ENCODE data around the gene AQP7.
"Not testable (repeated sequence)": the region's sequence is repeated elsewhere in the genome, so short reads cannot be mapped to it uniquely, and the experiment has no call there.

Gene AQP7

DNA sequence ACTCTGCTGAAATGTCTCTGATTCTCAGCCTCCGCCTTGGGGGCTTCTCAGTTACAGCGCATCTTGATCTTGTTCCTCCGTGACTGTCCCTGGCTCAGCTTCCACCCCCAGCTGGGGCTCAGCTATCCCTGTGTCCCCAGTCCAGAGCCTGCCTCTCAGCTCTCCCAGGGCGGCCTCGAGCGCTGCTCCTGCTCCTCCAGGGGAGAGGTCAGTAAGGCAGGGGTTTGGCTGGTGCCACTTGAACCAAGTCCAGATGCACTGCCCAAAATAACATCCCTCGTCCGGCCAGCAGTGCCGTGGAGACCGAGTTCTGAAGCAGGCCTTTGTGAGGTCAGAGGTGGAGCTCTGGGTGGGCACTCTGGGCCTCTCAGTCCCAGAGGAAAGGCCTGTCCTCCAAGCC lies at the start of gene AQP7:
AQP7 (minus strand) TSS at position 198 of the 400 bp plus-strand sequence. CDS start 1,306 bp downstream, outside the sequence.
- not testable (repeated sequence) for H3K4me3 ChIP-seq
- peak within 1 kb of the TSS in 1 of 21 experiments; percentile 30 for H3K27ac ChIP-seq

DNA sequence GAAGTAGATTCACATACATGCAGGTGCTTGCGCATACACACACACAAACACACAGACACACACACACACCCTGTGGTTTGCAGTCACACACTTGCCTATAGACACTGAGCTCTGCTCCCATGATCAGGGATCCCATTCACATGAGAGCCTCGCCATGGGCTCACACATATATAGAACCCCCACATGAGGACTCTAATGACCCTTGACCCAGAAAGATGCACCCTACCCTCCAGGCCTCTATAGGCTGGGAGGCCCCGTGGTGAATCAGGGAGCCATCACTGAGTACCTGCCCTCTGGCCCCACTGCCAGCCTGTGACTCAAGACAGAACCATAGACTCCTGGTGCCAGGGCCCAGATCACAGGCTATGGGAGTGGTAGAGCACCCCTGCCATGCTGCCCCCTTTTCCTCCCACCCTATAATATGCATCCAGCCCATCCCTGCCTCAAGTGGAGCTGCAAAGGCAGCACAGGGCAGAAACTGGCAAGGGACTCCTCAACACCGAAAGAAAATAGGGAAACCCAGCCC lies 48.3 kb upstream of the AQP7 start:
- Histone ChIP-seq H3K4me3 (no peak overlapping the region), H3K27ac (peak overlapping the region in 3 of 21 experiments; percentile 24 to 61 (median 37))

DNA sequence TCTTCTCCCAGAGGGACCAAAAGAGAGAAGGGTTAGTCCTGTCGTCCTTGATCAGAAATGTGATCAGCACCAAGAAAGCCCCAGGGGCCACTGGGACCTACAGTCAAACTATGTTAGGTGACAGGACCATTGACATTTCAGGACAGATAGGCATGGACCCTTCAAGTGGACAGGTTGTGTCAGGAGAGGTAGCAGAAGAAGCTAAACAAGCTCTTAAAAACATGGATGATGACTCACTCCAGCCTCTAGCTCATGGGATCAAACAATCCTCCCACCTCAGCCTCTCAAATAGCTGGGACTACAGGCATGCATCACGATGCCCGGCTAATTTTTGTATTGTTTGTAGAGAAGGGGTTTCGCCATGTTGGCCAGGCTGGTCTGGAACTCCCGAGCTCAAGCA lies 47.3 kb upstream of the AQP7 start:
- Histone ChIP-seq H3K4me3 (no peak overlapping the region), H3K27ac (peak overlapping the region in 2 of 21 experiments; percentile 35 to 41)

DNA sequence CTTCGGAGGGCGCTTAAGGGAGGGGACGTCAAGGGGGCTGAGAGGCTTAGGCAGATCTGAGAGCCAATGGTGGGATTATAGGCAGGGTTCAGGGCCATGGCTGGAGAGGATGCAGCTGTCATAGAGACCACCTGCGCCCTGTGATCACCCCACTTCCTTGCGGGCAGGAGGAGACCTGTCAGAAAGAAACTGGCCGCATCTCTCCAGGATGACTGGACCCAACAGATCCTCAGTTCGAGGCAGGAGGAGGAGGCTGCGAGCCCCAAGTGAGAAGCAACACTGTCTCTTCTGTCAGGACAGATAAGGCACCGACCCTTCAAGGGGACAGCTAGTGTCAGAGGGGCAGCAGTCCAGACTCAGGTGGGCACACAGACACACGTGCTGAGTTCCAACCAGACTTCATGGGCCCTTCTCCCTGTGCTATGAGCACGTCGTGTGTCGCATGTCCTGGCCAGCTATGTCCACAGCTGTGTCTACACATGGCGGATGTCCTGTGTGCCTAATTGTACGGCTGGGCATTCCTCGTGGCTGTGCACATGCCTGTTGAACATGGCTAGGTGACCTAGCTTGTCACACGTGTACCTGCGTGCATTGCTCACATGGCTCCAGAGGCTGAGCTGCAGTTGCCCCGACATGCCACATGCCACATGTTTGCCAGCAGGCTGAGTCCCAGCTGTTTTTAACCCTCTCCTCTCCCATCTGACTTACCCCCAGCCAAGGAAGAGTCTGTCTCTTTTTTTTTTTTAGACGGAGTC lies 45.6 kb upstream of the AQP7 start:
- Histone ChIP-seq H3K4me3 (peak overlapping the region; percentile 43 to 63 (median 50)), H3K27ac (peak overlapping the region; percentile 52 to 94 (median 85))

DNA sequence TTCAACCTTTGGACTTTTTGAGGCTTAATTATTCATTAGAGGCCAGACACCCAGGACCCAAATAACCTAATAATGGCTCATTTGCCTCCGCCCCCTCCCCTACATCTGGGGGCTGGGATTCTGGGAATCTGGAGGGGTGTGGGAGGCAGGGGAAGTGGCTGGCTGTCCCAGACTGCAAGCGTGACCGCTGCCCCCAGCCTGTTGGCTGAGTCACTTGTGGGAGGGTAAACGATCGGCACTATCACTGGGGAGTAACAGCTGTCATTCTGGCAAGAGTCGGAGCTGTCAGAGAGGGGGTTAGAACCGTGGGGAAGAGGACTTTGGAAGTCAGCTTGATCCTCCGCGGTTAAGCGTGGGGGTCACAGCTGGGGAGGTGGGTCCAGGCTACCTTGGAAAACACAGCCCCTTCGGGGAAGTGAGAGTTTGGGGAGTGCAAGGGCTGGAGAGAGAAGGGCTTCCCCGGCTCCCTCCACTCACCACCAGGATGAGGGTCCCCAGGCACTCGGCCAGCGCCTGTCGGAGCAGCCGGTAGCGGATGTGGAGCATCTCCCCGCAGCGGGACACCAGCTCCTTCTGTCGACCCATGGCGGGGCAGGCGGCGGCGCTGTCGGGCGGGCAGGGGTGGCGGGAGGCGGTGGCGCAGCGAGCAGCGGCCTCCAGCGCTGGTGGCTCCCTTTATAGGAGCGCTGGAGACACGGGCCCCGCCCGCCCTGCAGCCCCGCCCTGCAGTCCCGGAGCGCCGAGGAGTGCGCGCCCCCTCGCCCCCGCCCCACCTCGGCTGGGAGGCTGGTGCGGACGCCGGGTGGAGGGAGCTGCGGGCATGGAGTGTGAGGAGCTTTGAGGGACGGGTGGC lies 44.8 kb upstream of the AQP7 start, which contains the start of gene AQP3:
AQP3 (minus strand) TSS at position 648 of the 853 bp plus-strand sequence; CDS start at position 585, 63 bp downstream.
- peak within 1 kb of the TSS; percentile 52 to 94 (median 85) for H3K27ac ChIP-seq
- peak within 1 kb of the TSS; percentile 43 to 63 (median 50) for H3K4me3 ChIP-seq

DNA sequence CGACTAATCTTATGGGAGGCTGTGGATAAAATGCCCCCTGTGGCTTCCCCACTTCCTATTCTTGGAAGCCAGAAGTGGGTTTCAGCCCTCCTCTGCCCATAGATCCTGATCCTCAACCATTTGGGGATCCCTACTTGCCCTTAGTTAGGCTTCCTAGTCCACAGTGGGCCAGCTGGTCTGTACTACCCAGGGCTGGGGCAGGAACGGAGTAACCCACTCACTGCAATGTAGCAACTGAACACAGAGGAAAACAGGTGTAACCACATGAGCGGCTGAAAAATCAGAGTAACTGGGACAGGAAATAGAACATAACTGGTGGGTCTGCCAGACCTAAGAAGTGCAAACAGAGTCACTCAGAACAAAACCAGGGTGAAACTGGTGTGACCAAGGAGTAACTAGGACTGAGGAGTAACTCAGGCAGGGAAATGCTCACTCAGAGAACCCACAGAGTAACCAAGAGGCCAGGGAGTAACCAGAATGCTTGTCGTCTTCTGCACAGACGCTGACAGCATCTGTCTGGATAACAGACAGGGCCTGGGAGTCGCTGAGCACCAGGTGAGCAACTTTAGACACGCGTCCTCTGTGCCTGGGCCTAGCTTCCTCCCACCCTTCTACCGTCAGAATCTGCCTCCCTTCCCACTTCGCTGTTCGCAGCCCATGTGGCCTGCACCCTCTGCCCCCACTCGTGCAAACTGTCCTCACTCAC lies 44.0 kb upstream of the AQP7 start:
- H3K27ac ChIP-seq, result peak overlapping the region; percentile 52 to 94 (median 85)
- peak overlapping the region; percentile 43 to 63 (median 50) for H3K4me3 ChIP-seq

DNA sequence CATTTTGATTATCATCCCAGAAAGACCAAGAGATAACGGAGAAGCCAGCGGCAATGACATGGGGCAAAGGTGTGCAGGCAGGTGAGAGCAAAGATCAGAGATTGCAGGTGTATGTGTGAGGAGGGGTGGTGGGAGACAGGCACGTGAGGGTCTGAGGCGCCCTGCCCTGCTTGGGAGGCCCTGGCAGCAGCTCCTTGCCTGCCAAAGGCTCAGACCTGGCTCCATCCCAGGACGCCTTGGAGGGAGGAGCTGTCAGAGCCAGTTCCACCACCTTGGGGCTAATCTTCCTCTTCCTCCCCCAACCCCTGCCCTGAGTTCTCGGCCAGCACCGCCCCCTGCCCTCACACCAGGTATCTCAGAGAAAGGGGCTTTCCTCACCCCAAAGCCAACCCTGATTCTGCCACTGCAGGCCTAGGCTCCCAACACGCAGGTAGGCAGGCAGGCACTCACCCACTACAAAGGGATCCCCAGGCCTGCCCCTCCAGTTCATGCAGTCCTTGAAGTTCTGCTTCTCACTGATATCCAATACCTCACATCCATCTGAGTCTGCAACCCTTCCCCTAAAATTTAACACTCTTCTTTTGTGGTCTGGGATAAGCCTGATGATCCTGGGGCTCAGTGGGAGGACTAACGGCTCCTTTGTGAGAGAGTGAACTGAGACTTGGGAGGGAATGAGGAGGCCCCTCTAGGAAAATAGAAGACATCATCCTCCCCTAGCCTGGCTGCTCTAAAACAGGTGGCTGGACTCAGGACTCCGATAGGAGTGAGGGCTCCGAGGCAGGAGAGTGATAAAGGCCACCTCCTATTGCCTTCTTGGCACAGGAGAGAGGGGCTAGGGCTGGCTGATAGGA lies 43.2 kb upstream of the AQP7 start:
- Histone ChIP-seq H3K4me3 (peak overlapping the region; percentile 43 to 63 (median 50)), H3K27ac (peak overlapping the region; percentile 52 to 94 (median 85))

DNA sequence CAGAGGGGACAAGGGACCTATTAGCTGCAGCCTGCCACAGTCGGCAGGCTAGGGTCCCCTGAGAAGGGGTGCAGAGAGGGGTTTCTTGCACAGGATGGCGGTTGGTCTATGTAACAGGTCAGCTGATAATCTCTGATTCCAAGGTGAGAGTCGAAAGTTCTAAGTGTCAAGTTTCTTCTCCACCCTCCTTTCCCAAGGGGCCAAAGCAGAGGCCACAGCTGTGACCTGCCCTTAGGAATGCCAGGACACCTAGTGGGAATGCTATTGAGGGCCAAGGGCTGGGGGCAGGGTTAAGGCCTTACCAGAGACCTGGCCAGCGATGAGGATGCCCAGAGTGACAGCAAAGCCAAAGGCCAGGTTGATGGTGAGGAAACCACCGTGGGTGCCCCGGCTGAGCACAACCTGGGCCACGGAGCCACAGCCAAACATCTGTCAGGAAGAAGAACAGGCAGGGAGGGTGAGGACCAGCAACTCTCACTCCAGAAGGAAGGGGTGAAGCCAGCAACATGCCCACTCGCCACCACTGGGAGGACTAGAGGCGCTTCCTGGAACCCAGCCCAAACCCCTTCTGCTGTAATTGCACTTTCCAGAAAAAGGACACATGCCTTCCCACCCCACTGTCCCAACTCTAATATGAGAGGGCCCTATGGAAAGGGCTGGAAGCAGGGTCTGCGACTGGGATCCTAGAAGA lies 41.2 kb upstream of the AQP7 start:
- H3K27ac ChIP-seq, result peak overlapping the region in 13 of 21 experiments; percentile 0 to 90 (median 36)
- peak overlapping the region in 3 of 7 experiments; percentile 1 to 53 (median 49) for H3K4me3 ChIP-seq

DNA sequence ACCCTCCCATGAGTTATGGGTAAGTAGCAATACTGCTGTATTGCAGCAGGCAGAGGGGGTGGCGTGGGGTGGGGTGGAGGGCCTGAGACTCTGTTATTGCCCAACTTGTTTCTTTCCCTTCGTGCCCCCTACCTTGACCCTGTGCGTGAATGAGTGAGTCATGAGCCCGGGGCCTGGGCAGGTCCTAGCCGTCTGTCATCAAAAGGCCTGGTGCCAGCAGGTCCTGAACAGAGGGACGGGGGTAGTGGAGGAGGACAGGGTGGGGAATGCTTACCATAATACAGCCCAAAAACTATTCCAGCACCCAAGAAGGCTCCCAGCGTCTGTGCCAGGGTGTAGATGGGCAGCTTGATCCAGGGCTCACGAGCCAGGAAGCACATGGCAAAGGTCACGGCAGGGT lies 40.7 kb upstream of the AQP7 start:
- Histone ChIP-seq H3K27ac (peak overlapping the region in 11 of 21 experiments; percentile 0 to 55 (median 36)), H3K4me3 (peak overlapping the region in 1 of 7 experiments; percentile 49)

DNA sequence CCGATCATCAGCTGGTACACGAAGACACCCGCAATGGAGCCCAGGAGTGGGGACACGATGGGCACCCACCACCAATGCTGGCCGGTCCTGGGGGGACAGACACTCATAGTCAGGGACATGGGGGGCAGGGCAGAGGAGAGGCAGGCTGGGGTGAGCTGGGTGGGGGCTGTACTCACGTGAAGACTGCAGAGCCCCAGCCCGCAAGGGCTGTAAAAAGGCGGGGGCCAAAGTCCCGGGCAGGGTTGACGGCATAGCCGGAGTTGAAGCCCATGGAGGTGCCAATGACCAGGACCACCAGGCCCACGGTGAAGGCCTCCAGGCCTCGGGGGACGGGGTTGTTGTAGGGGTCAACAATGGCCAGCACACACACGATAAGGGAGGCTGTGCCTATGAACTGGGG lies 39.8 kb upstream of the AQP7 start:
- peak overlapping the region in 5 of 21 experiments; percentile 12 to 49 (median 43) for H3K27ac ChIP-seq
- peak overlapping the region in 1 of 7 experiments; percentile 12 for H3K4me3 ChIP-seq

DNA sequence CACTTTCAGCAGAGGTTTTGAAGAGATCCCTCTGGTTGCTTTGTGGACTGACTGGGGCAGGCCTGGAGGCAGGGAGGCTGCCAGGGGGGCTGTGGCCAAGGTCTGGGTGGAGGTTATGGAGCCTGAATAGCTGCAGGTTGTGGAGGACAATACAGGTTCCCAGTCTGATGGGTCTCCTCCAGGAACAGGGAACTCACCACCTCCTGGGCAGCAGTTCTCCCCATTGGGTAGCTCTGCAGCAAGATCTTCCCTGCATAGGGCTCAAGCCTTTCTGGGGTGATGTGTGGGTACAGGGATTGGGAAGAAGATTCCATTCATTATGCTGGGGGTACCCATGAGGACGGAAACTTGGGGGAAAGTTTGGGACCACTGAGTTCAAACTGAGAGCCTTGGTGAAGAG lies 38.2 kb upstream of the AQP7 start:
- H3K4me3 ChIP-seq, result no peak overlapping the region
- peak overlapping the region in 2 of 21 experiments; percentile 17 to 28 for H3K27ac ChIP-seq

DNA sequence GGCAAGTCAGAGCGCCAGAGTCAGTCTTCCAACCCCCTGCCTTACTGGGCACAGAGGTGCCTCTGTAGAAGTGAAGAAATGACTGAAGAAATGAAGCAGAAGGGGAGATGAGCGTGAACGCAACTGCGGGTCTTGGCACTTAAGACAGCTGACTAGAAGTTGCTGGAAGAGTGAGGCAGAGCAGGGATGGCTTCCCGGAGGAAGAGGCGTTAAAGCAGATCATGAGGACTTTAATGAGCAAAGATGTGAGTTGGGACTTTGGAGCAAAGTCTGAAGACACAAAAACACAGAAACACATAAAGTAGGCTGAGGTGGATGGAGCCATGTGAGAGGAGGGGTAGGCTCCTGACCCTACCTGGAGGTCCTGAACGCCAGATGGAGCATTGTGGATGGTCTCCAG lies 37.8 kb upstream of the AQP7 start:
- Histone ChIP-seq H3K4me3 (no peak overlapping the region), H3K27ac (peak overlapping the region in 7 of 21 experiments; percentile 4 to 35 (median 13))

DNA sequence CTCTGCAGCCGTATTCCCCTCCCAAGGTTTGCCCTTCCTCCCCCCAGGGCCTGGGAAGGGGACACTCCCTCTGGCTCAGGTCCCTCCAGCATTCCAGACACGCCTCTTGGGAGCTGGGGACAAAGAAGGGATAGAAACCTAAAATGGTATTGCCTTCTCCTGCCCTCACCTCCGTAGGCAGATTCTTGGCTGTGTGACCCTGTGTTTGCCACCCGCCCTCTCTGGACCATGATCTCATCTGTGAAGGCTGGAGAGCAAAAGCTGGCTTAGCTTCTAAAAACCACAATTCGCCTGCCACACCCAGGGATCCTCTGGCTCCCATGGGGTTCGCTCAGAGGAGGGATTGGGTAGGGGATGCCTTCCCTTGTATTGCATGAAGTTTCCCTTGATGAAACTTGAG lies 37.4 kb upstream of the AQP7 start:
- Histone ChIP-seq H3K27ac (peak overlapping the region in 10 of 21 experiments; percentile 4 to 37 (median 29)), H3K4me3 (no peak overlapping the region)

DNA sequence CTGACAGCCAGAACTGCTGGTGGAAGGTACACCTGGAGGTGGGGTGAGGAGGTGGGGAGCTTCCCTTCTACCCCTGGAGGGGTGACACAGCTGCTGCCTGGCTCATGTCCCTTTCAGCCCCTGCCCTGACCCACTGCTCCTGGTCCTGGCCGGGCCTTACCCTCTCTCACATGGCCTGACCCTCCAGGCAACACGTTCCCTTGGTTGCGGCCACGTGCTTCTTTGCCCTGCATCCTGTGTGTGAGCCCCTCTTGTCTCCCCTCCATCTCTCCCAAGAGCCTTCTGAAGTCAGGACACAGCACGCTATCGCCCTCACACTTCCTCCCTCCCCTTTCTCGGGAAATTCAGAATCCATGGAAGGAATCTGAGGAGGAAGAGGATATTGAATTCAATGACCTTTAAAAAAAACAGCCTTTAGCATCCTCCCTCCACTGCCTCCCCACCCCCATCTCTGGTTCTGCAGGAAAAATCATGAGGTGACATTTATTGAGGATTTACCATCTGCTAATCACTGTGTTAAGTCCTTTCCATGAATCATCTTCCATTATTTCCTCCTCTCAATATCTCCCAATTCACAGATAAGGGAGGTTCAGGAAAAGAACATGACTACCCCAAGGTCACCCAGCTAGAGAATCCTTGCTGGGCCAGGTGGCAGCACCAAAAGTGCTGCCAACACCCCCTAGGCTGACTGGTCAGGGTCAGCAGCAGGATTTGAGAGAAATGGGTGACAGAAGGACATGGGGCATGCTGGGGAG lies 36.7 kb upstream of the AQP7 start:
- H3K4me3 ChIP-seq, result no peak overlapping the region

DNA sequence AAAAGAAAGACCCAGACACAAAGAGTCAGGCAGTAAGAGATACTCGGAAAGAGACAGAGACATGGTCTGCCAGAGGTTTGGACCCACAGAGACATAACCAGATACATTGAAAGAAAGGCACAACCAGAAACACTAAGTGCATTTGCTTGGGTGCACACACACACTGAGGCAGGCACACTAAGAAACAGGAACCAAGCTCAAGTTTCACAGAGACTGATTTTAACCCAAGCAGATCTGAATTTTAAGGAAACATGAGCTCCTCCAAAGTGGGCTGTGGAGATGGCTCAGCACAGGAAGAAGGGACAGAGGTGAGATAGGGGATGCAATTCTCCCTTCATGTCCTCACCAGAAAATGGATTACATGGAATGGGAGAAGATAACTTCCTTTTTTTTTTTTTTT lies 35.5 kb upstream of the AQP7 start:
- Histone ChIP-seq H3K27ac (peak overlapping the region in 3 of 21 experiments; percentile 16 to 40 (median 29)), H3K4me3 (no peak overlapping the region)

More for the DNA sequence above, 36.7 kb upstream of the AQP7 start:
- H3K27ac ChIP-seq, result peak overlapping the region in 9 of 21 experiments; percentile 4 to 37 (median 28)

DNA sequence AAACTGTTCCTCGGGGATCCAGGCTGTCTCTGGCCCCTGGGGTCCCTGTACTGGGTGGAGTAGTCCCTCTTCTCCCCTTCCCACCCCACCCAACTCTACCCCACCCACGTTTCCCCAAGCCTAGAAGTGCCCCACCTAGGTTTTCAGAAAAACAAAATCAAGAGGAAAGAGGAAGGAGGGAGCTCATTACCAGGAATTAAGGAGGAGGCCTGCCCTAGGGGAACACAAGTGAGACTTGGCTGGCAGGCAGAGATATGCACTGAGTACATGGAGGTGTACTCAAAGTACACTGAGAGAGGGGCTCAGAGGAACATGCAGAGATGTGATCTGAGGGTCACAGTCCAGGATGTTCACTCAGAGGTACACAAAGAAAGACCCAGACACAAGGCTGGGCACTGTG lies 34.8 kb upstream of the AQP7 start:
- no peak overlapping the region for H3K4me3 ChIP-seq

DNA sequence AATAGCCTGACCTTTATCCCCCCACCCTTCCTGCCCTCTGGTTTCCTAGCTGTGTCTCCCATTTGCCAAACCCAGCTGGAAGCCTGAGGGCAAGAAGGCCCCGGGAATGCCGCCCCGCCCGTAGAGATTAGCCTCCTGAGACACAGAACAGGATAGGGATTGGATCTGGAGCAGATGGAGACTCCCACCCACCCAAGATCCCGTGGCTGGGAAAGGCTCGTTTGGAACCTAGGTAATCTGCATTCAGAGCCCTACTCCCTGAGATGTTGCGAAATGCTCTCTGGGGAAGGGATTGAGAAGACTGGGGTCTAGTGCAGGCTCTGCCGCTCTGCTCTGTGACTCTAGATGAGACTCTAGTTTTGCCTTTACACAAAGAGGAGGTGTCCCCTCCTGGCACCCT lies 34.1 kb upstream of the AQP7 start:
- Histone ChIP-seq H3K4me3 (no peak overlapping the region), H3K27ac (peak overlapping the region in 9 of 21 experiments; percentile 9 to 68 (median 35))

More for the DNA sequence above, 34.8 kb upstream of the AQP7 start:
- H3K27ac ChIP-seq, result peak overlapping the region in 9 of 21 experiments; percentile 8 to 68 (median 35)

Data from skin epidermis (tissue), 12 donors.